GM12878 (cell line): ENCODE results near the gene GMIP.

Experiments
- CBX3 ChIP-seq: fragments of 200-600 bp; sonication (generic); IDR thresholded peaks from 2 replicates; pipeline ENCODE4 v1.6.1; 2016; ENCODE audit warnings: low read depth, borderline replicate concordance
- FOXM1 ChIP-seq: IDR thresholded peaks from 2 replicates; pipeline ENCODE4 v1.6.1; 2012; ENCODE audit warnings: low read depth, mild to moderate bottlenecking, inconsistent platforms, low read length, moderate library complexity

DNA sequence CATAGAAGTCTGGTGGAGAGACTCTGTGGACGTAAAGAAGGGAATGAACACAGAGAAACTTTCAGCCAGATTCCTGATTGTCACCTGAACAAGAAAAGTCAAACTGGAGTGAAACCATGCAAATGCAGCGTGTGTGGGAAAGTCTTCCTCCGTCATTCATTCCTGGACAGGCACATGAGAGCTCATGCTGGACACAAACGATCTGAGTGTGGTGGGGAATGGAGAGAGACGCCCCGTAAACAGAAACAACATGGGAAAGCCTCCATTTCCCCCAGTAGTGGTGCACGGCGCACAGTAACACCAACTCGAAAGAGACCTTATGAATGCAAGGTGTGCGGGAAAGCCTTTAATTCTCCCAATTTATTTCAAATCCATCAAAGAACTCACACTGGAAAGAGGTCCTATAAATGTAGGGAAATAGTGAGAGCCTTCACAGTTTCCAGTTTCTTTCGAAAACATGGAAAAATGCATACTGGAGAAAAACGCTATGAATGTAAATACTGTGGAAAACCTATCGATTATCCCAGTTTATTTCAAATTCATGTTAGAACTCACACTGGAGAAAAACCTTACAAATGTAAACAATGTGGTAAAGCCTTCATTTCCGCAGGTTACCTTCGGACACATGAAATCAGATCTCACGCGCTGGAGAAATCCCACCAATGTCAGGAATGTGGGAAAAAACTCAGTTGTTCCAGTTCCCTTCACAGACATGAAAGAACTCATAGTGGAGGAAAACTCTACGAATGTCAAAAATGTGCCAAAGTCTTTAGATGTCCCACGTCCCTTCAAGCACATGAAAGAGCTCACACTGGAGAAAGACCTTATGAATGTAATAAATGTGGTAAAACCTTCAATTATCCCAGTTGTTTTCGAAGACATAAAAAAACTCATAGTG lies 36.0 kb upstream of the GMIP start:
- TF ChIP-seq CBX3, result no peak
- no peak for TF ChIP-seq FOXM1
